ENCODE measurements around the gene PTGDS.

Gene PTGDS

GRCh38 chr9:137011907-137012675 is 34.8 kb downstream of the PTGDS start:
- DNase-seq = no peak

DNA sequence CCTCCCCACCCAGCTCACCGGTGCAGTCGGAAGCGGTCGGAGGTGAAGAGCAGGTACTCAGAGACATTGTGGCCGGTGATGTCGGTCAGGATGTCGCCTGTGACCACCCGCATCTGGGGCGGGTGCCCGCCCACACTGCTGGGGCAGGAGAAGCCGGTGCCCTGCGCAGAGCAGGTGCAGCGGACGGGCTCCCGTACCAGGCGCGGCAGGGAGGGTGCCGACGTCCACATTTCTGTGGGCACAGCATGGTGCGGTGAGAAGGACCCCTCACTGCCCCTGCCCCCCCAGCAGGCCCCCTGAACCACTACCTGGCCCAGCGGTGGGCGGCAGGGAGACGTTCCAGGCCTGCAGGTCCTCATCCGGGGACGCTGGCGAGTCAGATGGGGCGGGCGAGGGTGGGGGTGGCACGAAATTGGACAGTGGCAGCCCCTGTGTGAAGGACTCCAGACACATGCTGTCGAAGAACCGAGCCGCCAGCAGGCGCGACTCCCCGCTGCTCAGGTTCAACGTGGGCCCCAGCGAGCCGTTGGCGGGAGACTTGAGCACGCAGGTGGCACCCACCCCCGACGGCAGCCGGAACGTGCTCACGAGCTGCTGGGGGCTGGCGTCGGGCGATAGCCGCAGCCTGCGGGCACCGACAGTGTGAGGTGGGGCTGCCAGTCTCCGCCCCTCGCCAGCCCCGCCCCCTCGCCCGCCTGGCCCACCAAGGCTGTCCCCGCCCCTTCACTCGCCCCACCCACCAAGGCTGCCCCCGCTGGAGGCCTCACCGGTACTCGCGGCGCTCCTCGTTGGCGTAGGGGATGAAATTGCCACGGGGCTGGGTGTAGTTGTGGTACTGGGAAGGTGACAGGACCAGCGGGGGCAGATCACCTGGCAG is 35.6 kb downstream of the PTGDS start:
- DNase-seq = no peak

GRCh38 chr9:137013571-137013940 is 36.3 kb downstream of the PTGDS start:
- no peak for DNase-seq

GRCh38 chr9:137014166-137014565 is 36.9 kb downstream of the PTGDS start:
- no peak for DNase-seq

DNA sequence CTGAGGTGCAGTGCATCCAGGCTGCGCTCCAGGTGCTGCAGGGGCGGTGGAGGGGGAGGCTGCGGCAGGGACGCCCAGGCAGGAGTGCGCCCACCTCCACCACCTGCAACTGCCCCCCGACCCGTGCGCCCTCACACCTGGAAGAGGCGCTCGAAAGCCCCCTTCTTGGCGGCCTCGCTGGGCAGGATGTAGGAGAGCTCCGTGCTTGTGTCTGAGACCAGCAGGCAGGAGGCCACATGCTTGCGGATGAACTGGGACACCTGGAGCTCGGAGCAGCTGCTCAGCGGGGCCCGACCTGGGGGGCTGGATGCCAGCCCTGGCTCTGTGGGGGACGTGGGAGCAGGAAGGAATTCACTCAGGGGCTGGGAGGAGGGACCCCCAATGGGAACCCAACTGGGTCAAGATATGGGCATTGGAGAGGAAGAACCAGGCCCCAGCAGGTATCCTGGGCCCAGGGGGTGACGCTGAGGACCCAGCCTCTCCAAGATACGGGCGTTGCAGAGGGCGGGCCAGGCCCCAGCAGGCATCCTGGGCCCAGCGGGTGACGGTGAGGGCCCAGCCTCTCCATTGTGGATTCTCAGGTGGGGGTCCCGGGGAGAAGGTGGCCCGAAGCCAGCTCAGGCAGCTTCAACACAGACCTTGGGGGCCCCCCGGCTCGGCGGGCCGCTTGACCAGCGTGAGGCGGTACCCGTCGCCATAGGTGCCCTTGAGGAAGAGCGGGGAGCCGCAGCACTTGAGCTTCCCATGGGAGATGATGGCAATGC is 37.7 kb downstream of the PTGDS start:
- DNase-seq = no peak

DNA sequence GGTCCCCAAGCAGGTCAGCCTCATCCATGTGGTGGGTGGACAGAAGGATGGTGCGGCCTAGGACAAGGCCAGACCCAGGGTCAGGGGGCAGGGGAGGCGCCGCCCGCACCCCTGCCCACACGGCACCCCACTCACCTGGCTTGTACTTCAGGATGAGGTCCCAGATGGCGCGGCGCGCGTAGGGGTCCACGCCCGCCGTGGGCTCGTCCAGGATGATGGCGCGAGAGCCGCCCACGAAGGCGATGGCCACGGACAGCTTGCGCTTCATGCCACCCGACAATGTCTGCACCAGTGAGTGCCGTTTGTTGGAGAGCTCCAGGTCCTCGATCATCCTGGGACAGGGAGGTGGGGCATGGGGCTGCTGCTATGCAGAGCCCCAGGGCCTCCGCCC is 38.2 kb downstream of the PTGDS start:
- DNase-seq = no peak

GRCh38 chr9:137015976-137016375 is 38.7 kb downstream of the PTGDS start:
- DNase-seq = no peak

- no peak for DNase-seq
Measured at GRCh38 chr9:137016436-137016835, 39.1 kb downstream of the PTGDS start.

- DNase-seq = no peak
Measured at GRCh38 chr9:137017071-137017470, 39.8 kb downstream of the PTGDS start.

- no peak for DNase-seq
Measured at GRCh38 chr9:137017791-137018497, 40.6 kb downstream of the PTGDS start.

DNA sequence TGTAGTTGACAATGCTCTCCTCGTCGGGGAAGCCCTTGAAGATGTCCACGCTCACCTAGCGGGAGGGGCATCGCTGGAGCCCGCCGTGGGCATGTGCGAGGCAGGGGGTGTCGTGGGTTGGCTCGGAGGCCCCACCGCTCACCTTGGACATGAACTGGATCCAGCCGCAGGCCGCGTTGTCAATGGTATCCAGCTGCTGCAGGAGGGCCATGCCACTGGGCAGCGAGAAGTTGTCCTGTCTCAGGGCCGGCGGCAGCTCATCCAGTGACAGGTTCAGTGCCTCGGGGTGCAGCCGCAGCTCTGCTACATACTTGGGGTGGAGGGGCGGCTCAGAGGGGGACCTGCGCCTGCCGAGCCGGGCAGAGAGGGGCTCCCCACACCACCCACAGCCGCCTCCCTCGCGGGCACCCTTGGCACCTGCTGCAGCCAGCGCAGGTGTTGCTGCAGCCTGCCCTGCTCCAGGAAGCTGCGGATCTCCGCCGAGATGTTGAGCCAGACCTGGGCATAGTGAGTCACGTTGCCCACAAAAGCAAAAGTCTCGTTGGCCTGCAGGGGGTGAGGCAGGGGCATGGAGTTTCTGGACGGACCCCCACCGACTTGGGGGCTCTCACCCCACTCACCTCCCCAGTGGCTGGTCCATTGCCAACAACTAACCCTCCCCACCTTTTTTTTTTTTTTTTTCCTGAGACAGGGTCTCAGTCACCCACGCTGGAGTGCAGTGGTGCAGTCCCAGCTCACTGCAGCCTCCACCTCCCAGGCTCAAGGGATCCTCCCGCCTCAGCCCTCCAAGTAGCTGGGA is 41.7 kb downstream of the PTGDS start:
- no peak for DNase-seq

DNA sequence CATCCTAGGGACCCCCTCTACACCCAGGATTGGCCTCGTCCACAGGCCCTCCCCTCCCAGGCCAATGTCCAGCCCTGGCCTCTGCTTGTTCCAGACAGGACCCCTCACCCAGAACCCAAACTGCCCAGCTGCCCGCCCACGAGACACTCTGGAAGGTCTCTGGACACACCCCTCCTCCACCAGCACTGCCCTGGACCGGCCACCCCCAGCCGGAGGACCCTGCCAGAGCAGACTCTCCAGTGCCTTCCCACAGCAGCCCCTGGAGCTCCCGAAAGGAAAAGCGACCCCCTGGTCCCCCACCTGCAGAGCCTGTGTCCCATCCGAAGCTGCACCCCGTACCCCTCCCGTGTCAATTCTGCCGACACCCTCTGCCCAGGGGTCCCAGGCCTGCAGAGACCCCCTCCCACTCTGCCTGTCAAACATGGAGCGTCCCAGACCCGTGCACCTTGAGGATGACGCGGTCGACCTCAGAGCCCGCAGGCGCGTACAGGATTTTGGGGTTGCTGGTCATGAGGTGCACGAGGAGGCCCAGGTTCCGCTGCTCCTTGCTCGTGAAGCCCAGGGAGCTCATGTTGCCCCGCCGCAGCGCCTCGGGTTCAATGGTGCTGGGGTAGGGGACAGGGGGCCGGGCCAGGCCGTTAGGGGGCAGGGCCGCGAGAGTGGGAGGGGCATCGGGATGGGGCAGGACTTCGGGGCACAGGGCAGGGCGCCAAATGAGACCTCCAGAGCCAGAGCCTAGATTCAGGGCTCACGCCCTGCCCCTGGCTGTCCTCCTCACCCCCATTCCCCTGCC is 42.8 kb downstream of the PTGDS start:
- no peak for DNase-seq

GRCh38 chr9:137020771-137021567 is 43.7 kb downstream of the PTGDS start:
- no peak for DNase-seq

GRCh38 chr9:137021568-137021978 is 44.3 kb downstream of the PTGDS start:
- DNase-seq = no peak

GRCh38 chr9:137021979-137022661 is 44.8 kb downstream of the PTGDS start:
- DNase-seq = no peak

DNA sequence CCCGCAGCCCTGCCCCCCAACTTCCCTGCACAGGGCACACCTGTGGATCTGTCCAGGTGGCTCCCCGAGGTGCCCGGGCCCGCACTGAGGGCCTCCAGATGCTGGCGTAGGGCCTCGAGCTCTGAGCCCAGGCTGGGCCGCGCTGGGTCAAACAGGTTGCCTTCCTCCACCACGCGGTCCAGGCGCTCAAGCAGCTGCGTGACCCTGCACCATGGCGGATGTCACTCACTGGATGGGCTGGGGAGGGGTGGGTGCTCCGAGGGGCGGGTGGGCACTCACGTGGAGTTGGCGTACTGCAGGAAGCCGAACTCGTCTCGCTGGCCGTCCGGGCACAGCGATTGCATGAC is 45.3 kb downstream of the PTGDS start:
- no peak for DNase-seq

DNA sequence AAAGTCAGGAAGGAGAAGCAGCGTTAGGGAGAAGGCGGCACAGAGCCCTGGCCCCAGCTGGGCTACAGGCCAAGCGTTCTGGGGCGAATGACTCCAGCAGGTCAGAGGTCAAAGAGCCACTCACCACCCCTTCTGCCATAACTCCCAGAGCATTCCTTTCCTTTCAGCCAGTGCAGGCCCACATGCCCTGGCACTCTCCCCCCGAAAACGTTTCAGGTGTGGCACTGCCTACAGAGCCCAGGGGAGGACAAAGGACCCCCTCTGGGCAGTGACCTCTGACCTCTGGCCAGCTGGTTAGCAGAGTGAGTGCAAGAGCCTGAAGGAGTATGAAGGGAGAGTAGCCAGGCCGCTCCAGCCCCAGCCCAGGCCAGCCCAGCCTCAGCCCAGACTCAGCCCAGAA is 45.9 kb downstream of the PTGDS start:
- DNase-seq = no peak

- DNase-seq = no peak
Measured at GRCh38 chr9:137023583-137023991, 46.3 kb downstream of the PTGDS start.

DNA sequence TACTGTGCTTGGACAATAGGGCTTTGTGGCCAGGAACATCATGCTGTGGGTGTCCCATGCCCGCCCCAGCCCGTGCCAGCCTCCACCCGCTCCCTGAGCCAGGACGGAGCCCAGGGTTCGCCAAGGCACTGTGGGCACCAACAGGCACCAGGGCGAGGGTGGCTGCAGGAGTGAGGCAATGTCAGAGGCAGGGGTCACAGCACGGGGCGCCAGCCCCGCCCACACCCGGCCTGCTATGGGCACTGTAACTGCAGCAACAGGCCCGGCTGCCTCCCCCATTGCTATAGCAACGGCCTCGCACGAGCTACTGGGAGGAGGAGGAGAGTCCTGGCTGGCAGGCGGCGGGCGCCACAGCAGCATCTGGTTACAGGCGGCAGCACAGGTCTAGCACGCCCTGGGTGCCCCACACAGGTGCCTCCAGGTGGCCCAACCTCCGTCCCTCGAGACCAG is 48.2 kb downstream of the PTGDS start:
- no peak for DNase-seq

DNA sequence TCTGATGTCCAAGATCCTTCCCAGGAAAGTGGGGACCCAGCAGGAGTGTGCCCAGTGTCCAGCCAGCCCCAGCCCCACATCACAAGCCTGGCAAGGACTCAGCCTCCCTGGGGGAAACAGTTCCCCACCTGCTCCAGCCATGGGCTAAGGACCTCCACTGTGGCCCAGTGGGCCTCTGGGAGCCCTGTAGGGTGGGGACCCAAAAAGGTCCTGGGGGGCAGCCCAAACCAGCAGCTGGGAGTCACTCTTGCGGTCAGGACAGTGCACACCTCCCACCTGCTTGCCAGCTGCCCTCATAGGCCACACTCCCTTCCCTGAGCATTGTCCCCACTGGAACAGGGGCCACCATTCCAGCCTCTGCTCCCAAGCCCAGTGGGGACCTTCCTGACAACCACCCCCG is 49.1 kb downstream of the PTGDS start:
- DNase-seq = no peak
